Activated naive CD4-positive, alpha-beta T cell treated with anti-CD3 and anti-CD28 coated beads for 36 hours (primary cell): ENCODE data around the gene CD101. TPM values are rescaled to one million over a fixed set of nuclear protein-coding genes. Genes with fewer than 3 reads are reported as not detected.

Source experiments
- CTCF ChIA-PET: fragments of 350-600 bp; sonication (Branson Sonifier 250); formaldehyde crosslinking; loops from one replicate; lab custom pipeline; 2021; ENCODE audit warnings: antibody characterized with exemption; lab: Charles Lee
- DNase-seq: peaks from one replicate; pipeline ENCODE4 v3.0.0-alpha.2; 2020
- H3K27ac Mint-ChIP-seq: one replicate; pipeline ENCODE4 v1.8.0; 2021; ENCODE audit warnings: mild to moderate bottlenecking, mixed read lengths
- H3K27me3 Mint-ChIP-seq: one replicate; pipeline ENCODE4 v1.8.0; 2021; ENCODE audit warnings: low read depth, mixed read lengths
- H3K36me3 Mint-ChIP-seq: one replicate; pipeline ENCODE4 v1.8.0; 2021; ENCODE audit warnings: low read depth, mixed read lengths
- H3K4me1 Mint-ChIP-seq: one replicate; pipeline ENCODE4 v1.8.0; 2021; ENCODE audit warnings: low read depth, mixed read lengths
- H3K4me3 Mint-ChIP-seq: one replicate; pipeline ENCODE4 v1.8.0; 2021; ENCODE audit warnings: mild to moderate bottlenecking, moderate library complexity, mixed read lengths
- H3K9me3 Mint-ChIP-seq: one replicate; pipeline ENCODE4 v1.8.0; 2021; ENCODE audit warnings: mixed read lengths
- intact Hi-C: fragments of 100-400 bp; cut with micrococcal nuclease; formaldehyde crosslinking; loops from one replicate; pipeline ENCODE4 v1.15.1; 2023
- total RNA-seq, 2 experiments: library from RNA; stranded (reverse); gene quantifications; one replicate each; pipeline ENCODE4 v1.2.3, GENCODE V29; 2021

CD101 gene
- total RNA-seq, 2 experiments from 2014 or later, result 0.83 to 1.1 TPM

DNA sequence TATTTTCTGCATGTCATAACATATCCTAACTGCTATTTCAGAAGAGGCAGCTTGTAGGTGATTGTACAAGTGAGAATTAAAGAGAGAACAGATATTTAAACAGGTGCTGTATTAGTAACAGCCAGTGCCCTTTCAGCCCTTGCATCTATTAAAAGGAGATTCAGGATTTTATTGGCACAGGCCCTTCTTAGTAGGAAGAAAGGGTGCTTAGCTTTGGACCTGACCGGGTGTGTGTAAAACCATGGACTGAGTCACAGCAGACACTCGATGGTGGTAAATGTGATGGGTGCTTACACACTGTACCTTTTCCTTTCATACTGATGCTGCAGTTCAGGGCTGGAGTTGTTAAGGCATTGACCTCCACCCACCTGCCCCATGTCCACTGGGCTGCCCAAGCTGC, 12.7 kb upstream of the CD101 start:
- peaks cover 60% of the 10 kb centered on the region for H3K4me1 Mint-ChIP-seq
- CTCF ChIA-PET, result no interaction called here
- H3K27ac Mint-ChIP-seq, result no peak overlapping the region
- no peaks in the 10 kb centered on the region for H3K9me3 Mint-ChIP-seq
- no peaks in the 10 kb centered on the region for H3K27me3 Mint-ChIP-seq
- intact Hi-C loops, result loop anchor here (5.0 kb wide), 2 partner anchors 77 to 417 kb away; partner anchors contain the start of gene CD58
- peaks cover 14% of the 10 kb centered on the region for H3K36me3 Mint-ChIP-seq
- no peak for DNase-seq
- H3K4me3 Mint-ChIP-seq, result no peak overlapping the region

DNA sequence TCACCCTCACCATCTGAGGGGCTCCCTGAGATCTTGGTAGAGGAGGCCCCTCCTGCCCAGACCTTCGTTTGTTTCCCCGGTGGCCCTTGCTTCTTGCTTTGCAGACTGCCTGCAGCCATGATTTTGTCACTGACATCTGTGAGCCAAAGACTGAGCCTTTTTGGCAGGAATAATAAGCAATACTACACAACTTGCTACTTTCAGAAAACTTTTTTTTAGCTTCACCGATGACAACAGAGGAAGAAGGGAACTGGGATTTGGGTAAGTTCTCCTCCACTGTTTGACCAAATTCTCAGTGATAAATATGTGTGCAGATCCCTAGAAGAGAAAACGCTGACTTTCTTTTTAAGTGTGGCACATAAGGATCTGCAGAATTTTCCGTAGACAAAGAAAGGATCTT, 11.7 kb upstream of the CD101 start:
- no peaks in the 10 kb centered on the region for H3K27me3 Mint-ChIP-seq
- CTCF ChIA-PET, result no interaction called here
- H3K9me3 Mint-ChIP-seq, result no peaks in the 10 kb centered on the region
- H3K36me3 Mint-ChIP-seq, result peaks cover 13% of the 10 kb centered on the region
- no peak overlapping the region for H3K4me3 Mint-ChIP-seq
- H3K27ac Mint-ChIP-seq, result no peak overlapping the region
- H3K4me1 Mint-ChIP-seq, result peaks cover 53% of the 10 kb centered on the region
- no peak for DNase-seq
- intact Hi-C loops, result loop anchor here (5.0 kb wide), 2 partner anchors 78 to 418 kb away; partner anchors contain the start of gene CD58

DNA sequence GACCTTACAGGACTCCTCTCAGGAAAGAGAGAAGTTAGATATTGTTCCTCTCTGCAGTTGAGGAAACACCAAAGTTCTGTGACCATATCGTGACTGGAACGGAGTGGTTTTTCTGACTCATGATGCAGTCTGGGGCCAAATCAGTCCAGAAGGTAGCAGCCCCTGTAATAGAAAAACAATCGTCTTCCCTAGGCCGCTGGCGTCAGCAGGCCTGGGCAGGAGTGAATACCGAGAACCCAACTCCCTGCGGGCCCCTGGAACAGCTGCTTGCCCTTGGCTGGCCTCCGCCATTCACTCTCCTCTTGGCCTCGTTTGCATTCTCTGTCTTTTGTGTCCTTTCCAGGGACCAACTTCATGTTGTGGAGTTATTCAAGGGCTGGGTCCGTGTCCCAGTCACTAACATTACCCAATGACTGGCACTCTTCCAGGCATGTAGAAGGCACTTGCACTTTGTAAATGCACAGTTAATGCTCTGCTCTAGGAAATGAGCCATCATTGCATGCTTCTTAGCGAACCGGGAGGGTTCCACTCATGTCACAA, 10.9 kb upstream of the CD101 start:
- intact Hi-C loops, result no loop called here
- Mint-ChIP-seq H3K36me3 (peaks cover 13% of the 10 kb centered on the region), H3K27ac (no peak overlapping the region), H3K4me3 (no peak overlapping the region), H3K4me1 (peaks cover 53% of the 10 kb centered on the region), H3K9me3 (no peaks in the 10 kb centered on the region), H3K27me3 (no peaks in the 10 kb centered on the region)
- CTCF ChIA-PET, result no interaction called here
- DNase-seq, result no peak

DNA sequence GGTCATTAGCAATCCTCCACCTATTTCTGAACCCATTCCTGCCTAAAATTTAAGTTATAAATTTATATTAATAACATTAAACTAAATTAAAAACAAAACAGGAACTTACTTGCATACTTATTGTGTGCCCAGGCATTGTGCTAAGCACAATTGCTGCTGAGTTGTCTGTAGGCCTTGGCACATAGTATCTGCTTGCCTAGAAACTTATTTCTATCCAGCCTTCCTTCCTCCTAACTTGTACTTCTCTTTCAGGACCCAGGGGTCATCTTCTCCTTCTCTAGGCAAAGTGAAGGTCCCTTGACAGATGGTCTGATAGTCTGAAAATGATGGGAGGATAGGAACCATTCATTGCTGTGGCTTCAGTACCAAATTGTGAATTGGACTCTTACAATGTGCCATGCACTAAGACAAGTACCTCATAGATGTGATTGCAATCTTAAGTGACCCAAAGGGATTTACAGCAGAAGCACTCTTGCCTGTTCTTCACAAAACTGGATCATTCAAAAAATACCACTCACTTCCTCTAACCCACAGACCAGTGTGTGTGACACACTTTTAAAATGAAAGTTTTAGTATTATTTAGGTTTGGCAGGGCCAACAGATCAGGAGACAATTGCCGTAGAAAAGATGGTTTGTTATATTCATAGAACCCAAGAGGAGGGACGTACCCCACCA, 10.3 kb upstream of the CD101 start:
- intact Hi-C loops, result no loop called here
- no peaks in the 10 kb centered on the region for H3K27me3 Mint-ChIP-seq
- DNase-seq, result no peak
- H3K36me3 Mint-ChIP-seq, result peaks cover 13% of the 10 kb centered on the region
- no peak overlapping the region for H3K27ac Mint-ChIP-seq
- no peaks in the 10 kb centered on the region for H3K9me3 Mint-ChIP-seq
- CTCF ChIA-PET, result interaction anchor here (0.8 kb wide), 1 partner anchor 66 kb away, joined by 3 read pairs; no protein-coding TSS in a partner anchor
- no peak overlapping the region for H3K4me3 Mint-ChIP-seq
- H3K4me1 Mint-ChIP-seq, result peaks cover 48% of the 10 kb centered on the region

DNA sequence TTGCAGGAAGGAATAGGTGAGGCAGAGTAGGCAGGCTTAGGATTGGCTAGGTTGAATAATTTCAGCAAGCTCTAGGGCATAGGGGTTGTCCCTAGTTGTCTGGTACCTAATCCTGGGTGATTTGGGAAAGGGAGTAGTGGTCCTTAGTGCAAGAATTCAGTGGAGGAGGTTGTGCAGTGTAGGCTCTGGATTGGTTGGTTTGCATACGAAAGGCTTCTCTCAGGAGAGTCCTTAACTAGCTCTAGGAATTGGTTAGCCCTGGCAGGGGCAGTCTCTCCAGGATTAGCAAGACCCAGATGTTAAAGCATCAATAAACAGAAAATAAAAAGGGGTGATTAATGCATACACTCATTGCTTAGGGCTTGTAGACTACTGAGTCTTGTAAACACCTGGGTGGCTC, 9.6 kb upstream of the CD101 start:
- no peak for DNase-seq
- peaks cover 10% of the 10 kb centered on the region for H3K36me3 Mint-ChIP-seq
- no peaks in the 10 kb centered on the region for H3K27me3 Mint-ChIP-seq
- H3K27ac Mint-ChIP-seq, result no peak overlapping the region
- H3K4me1 Mint-ChIP-seq, result peaks cover 42% of the 10 kb centered on the region
- intact Hi-C loops, result no loop called here
- CTCF ChIA-PET, result interaction anchor here (0.8 kb wide), 1 partner anchor 66 kb away, joined by 3 read pairs; no protein-coding TSS in a partner anchor
- no peaks in the 10 kb centered on the region for H3K9me3 Mint-ChIP-seq
- no peak overlapping the region for H3K4me3 Mint-ChIP-seq

DNA sequence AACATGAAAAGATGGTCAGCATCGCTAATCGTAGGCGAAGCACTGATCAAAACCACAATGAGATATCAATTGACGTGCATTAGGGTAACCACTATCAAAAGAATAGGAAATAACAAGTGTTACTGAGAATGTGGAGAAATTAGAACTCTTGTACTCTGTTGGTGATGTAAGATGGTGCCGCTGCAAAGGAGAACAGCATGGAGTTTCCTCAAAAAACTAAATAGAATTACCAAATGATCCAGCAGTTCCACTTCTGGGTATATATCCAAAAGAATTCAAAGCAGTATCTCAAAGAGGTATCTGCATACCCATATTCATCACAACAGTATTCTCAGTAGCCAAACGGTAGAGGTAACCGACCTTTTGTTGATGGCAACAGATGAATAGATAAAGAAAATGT, 8.3 kb upstream of the CD101 start:
- Mint-ChIP-seq H3K36me3 (peaks cover 5% of the 10 kb centered on the region), H3K27me3 (no peaks in the 10 kb centered on the region), H3K9me3 (no peaks in the 10 kb centered on the region), H3K4me3 (no peak overlapping the region), H3K27ac (no peak overlapping the region), H3K4me1 (peaks cover 28% of the 10 kb centered on the region)
- CTCF ChIA-PET, result no interaction called here
- intact Hi-C loops, result no loop called here
- no peak for DNase-seq

DNA sequence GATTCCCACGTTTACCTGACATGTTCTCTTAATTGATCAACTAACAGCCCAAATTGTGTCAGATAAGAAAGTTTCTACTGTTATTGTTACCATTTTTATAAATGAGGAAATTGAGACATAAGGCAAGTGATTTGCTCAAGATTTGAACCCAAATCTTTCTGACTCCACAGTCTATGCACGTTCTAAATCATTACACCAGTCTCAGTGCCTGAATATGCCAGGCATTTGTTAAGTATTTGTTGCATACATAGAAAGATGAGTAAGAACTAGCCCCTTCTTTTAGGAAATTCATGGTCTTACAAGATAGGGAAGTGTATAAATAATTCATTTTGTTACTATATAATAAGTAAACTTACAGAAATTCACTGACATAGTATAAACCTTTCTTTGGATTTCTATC, 7.1 kb upstream of the CD101 start:
- Mint-ChIP-seq H3K9me3 (no peaks in the 10 kb centered on the region), H3K36me3 (peaks cover 2% of the 10 kb centered on the region), H3K4me1 (peaks cover 24% of the 10 kb centered on the region), H3K27me3 (no peaks in the 10 kb centered on the region), H3K27ac (no peak overlapping the region), H3K4me3 (no peak overlapping the region)
- no peak for DNase-seq
- intact Hi-C loops, result no loop called here
- CTCF ChIA-PET, result no interaction called here

DNA sequence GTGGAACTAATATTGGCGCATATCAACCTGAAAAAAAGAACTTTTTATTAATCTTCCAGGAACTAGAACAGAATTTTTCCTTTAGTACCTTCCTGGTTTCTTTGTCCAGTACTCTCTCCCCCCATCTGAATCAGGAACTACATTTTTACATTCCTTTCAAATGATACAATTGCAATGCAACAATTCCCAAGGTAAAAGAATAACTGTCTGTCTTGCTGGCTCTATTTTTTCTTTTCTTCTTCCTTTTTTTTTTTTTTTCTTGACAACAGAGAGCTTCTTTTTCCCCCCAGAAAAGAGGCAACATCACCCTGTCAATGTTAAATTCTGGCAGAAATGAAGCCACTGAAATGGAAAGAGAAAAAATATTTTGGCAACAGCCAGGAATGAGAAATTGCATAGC, 4.5 kb upstream of the CD101 start:
- Mint-ChIP-seq H3K36me3 (peaks cover under 1% of the 10 kb centered on the region), H3K9me3 (peaks cover under 1% of the 10 kb centered on the region), H3K4me1 (peaks cover 26% of the 10 kb centered on the region), H3K27me3 (no peaks in the 10 kb centered on the region), H3K27ac (no peak overlapping the region), H3K4me3 (no peak overlapping the region)
- CTCF ChIA-PET, result no interaction called here
- intact Hi-C loops, result no loop called here
- DNase-seq, result no peak

DNA sequence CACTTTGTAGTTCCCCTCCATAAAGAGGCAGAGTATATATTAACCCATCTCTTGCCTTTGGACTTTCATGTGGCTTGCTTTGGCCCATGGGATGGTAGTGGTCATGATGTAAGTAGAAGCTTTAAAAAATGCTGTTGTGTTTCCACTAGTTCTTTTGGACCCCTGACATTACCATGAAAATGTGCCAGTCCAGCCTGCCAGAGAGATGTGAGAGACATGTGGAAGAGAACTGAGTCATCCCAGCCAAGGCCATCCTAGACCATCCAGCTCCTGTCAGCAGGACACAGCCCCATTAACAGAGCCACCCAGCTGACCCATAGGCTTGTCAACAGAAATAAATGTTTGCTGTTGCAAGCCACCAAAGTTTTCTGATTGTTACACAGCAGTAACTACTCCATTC, 3.9 kb upstream of the CD101 start:
- H3K27me3 Mint-ChIP-seq, result no peaks in the 10 kb centered on the region
- CTCF ChIA-PET, result interaction anchor here (0.6 kb wide), 1 partner anchor 301 kb away, joined by 3 read pairs; no protein-coding TSS in a partner anchor
- intact Hi-C loops, result no loop called here

DNA sequence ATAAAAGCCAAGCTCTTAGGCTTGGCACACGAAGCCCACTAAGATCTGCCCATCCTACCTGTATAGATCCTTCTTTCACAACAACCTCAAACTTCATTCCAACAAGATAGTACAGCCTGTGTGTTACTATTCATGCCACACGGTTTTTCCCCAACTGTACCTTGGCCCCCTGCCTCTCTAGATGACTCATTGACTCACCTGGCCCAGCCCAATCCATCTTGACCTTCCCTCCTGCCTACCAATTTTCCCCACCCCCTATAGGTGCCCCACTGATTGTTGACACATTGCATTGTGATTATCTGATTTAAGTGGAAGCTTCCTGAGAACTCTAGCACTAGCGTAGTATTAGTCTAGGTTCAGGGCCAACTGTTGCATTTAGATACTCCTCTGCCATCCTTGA, 2.0 kb upstream of the CD101 start:
- intact Hi-C loops, result no loop called here
- H3K27me3 Mint-ChIP-seq, result no peaks in the 10 kb centered on the region
- CTCF ChIA-PET, result interaction anchor here (0.9 kb wide), 1 partner anchor 55 kb away, joined by 3 read pairs; no protein-coding TSS in a partner anchor
- no peak for DNase-seq
- H3K4me1 Mint-ChIP-seq, result peaks cover 46% of the 10 kb centered on the region
- no peak overlapping the region for H3K4me3 Mint-ChIP-seq
- peaks cover 3% of the 10 kb centered on the region for H3K9me3 Mint-ChIP-seq
- peaks cover 2% of the 10 kb centered on the region for H3K36me3 Mint-ChIP-seq
- no peak overlapping the region for H3K27ac Mint-ChIP-seq

More for the DNA sequence above, 3.9 kb upstream of the CD101 start:
- DNase-seq, result no peak
- no peak overlapping the region for H3K4me3 Mint-ChIP-seq
- H3K36me3 Mint-ChIP-seq, result peaks cover 2% of the 10 kb centered on the region
- peaks cover 3% of the 10 kb centered on the region for H3K9me3 Mint-ChIP-seq
- no peak overlapping the region for H3K27ac Mint-ChIP-seq
- peaks cover 30% of the 10 kb centered on the region for H3K4me1 Mint-ChIP-seq

DNA sequence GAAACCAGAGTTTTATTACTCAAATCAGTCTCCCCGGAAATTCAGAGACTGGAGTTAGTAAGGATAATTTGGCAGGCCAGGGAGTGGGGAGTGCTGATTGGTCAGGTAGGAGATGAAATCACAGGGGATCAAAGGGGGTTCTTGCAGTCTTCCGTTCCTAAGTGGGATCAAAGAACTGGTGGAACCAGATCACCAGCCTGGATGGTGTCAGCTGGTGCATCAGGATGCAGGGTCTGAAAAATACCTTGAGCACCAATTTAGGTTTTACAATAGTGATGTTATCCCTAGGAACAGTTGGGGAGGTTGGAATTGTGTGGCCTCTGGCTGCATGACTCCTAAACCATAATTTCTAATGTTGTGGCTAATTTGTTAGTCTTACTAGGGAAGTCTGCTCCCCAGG, 1.4 kb upstream of the CD101 start:
- Mint-ChIP-seq H3K4me1 (peaks cover 49% of the 10 kb centered on the region), H3K4me3 (no peak overlapping the region), H3K9me3 (peaks cover 3% of the 10 kb centered on the region), H3K27me3 (no peaks in the 10 kb centered on the region), H3K36me3 (peaks cover 2% of the 10 kb centered on the region), H3K27ac (no peak overlapping the region)
- CTCF ChIA-PET, result no interaction called here
- intact Hi-C loops, result loop anchor here (2.0 to 10.0 kb wide), 2 partner anchors 365 to 623 kb away; partner anchors contain the start of gene MAN1A2
- no peak for DNase-seq

DNA sequence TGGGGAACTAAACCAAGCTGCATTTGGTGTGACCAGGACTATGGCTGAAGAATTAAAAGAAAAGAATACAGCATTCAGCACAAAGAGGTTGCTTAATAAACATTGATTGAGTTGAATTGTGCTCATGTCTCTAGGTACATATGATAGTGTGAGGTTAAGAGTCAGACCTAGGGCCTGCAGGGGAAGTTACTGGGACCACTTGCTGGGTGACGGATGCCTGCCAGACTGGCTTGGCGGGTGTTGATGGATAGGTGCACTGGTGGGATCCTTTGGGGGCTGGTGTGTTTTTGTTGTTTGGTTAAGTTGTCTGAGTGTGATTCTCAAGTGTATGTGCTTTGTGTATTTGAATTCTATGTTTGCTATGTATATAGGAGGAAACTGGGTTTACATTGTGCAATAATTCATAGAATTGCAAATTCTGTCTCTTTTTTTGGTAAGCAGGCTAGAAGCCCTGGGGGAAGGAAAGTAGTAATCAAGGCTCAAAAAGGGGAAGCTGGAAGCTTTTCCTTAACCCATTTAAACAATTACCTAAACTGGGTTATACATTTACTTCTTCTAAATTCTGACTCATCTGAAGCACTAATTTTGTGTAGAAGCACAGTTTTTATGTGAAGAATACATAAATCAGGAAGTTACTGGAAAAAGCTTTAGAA, 1.8 kb downstream of the CD101 start:
- peaks cover 73% of the 10 kb centered on the region for H3K4me1 Mint-ChIP-seq
- DNase-seq, result no peak
- no peak overlapping the region for H3K4me3 Mint-ChIP-seq
- H3K36me3 Mint-ChIP-seq, result peaks cover 2% of the 10 kb centered on the region
- no peaks in the 10 kb centered on the region for H3K27me3 Mint-ChIP-seq
- peak overlapping the region; percentile 11 for H3K27ac Mint-ChIP-seq
- intact Hi-C loops, result loop anchor here (10.0 kb wide), 1 partner anchor 361 kb away; the partner anchor contains the start of gene MAN1A2
- H3K9me3 Mint-ChIP-seq, result peaks cover 3% of the 10 kb centered on the region
- CTCF ChIA-PET, result interaction anchor here (0.6 to 2.1 kb wide), 6 partner anchors 10 to 294 kb away, joined by 3 to 6 read pairs (median 3); no protein-coding TSS in a partner anchor
